ENCODE results near the gene RNASET2.
"Not testable (repeated sequence)": the region's sequence is repeated elsewhere in the genome, so short reads cannot be mapped to it uniquely, and the experiment has no call there.

RNASET2 gene

DNA sequence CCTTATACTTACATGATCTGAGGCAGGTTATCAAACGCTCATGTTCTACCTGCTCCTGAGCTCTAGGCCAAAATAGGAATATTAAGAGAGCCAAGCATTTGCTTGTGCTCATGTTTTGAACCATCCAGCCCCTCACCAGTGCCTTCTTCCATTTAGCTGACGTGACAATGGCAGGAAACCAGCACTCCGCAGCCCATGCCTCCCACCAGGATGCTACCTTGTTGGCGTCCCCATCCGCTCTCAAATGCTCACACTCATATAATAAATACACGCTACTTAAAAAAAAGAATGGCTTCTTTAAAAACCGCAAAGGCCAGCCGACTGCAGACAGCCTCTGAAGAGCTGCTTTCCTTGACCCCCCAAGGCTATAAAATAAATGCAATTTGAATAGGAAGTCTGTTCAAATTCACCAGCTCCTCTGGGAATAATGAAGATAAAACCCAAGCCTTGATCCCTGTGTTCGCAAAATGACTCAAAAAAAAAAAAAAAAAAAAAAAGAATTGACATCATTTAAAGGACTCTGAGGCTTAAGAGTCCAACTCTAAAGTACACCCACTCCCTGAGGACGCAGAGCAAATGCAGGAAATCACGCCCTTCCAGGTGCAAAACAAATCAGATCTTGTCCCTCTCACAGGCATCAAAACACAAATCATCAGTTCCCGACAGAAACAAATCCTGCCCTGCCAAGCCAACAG, 29.0 kb downstream of the RNASET2 start:
- DNase-seq, result no peak

DNA sequence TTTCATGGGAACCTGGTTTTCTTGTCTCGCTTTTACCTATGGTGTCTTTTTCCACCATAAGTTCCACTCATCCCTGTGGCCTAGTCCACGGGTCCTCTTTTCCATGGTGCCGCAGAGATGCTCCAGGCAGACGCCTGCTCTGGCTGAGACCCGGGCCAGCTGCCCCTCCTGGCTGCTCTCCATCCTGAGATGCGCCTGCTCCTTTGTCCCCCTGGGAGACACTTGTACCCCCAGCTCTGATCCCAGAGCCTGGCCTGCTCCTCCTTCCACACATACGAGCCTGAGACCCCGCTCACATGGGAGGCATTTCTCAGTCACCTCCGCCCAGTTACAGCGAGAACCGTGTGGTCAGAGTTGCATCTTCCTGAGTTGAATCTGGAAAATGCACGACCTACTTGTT, 29.6 kb downstream of the RNASET2 start:
- no peak for DNase-seq

DNA sequence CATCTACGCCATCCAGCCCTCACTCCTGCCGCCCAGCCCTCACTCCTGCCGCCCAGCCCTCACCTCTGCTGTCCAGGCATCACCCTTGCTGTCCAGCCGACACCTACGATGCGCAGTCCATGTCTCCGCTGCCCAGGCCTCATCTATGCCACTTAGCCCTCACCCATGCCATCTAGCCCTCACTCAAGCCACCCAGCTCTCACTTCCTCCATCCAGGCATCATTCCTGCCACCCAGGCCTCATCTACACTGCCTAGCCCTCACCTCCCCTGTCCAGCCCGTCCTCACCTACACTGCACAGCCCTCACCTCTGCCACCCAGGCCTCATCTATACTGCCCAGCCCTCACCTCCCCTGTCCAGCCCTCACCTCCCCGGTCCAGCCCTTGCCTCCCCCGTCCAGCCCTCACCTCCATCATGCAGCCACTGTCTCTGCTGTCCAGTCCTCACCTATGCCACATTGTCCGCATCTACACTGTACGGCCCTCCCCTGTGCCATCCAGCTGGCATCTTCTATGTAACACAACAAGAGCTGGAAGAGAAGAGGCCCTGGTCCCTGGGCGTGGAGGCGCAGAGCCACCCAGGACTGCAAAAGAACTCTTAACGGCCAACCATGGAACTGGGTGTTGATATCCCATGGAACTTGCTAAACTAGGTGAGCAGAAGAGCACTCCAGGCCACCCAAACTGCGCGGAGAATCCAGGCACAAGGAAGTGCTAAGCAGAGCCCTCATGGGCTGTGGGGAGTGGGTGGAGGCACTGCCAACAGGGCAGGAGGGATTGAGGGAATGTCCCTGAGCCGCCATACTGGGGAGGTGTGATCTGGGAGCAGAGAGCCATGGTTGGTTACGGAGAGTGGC, 31.0 kb downstream of the RNASET2 start:
- DNase-seq, result no peak

DNA sequence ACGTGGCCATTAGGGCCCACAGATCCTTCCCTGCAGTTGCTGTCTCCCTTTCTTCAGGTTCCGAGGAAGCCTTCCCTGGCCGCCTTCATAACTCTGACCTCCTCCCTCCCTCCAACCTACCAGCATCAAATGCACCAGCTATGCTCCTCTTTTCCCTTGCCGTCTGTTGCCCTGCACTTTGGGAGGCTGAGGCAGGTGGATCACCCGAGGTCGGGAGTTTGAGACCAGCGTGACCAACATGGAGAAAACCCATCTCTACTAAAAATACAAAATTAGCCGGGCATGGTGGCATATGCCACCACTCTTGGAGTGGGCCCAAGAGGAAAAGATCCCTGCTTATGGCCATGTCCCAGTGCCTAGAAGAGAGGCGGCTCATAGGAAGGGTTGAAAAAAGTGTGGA, 31.8 kb downstream of the RNASET2 start:
- no peak for DNase-seq

DNA sequence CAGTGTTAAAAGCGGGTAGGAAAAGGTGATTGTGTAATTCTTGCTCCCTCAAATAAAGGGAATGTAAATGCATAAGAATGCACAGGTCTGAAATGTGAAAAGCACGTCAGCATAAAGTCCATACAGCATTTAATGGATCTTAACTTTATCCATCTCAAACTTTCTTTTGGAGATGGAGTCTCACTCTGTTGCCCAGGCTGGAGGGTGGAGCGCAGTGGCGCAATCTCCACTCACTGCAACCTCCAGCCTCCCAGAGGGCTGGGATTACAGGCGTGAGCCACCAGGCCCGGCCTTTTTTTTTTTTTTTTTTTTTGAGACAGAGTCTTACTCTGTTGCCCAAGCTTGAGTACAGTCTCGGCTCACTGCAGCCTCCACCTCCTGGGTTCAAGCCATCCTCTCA, 33.4 kb downstream of the RNASET2 start:
- DNase-seq, result no peak

DNA sequence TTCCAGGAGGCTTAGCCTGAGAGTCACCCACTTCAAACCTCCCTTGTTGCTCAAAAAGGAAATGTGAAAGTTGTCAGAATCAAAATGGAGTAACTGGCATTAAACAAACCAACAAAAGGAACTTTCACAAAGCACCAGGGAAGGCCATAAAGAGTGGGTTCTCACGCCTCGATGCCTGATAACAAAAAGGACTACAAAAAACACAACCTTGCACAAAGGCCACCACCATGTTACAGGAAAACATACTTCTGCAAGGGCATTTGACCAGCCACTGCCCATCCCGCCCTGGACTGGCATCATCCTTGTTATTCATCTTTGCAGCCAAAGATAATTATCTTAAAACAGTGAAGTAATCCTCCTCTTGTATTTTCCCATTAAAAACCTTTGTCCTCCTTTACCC, 34.8 kb downstream of the RNASET2 start:
- no peak for DNase-seq

DNA sequence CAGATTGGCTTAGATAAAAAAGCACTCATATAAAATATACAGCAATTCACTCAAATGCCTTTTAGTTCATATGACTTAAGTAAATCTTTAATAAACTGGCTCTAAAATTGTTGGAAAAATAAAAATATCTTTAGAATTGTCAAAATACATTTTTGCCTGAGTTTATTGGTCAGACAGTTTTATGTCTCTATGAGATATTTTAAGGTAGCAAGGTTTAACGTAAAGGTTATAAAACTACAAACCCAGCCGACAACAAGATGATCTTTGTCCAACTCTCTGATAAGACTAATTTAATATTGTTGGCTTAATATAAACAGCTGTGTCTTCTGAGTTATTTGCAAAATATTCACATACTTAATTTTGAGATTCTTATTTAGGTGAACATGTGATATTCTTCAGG, 39.5 kb downstream of the RNASET2 start:
- no peak for DNase-seq

DNA sequence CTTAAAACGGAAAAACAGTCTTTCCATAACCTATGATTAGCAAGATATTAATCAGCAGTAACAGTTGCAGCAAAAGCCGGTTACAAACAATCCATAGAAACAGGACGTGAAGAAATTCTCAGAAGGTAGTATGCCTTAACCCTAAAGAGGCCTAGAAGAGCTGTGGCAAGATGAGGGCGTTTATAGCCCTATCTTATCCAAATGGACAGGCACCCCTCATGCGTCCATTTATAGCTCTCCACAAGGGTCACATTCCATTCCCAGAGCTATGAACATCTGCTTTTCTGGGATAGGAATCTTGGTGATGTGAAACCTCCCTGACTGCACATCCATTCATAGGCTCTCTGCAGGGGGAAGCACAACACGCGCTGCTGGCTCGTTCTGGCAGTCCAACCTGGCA, 40.9 kb downstream of the RNASET2 start:
- DNase-seq, result not testable (repeated sequence)

DNA sequence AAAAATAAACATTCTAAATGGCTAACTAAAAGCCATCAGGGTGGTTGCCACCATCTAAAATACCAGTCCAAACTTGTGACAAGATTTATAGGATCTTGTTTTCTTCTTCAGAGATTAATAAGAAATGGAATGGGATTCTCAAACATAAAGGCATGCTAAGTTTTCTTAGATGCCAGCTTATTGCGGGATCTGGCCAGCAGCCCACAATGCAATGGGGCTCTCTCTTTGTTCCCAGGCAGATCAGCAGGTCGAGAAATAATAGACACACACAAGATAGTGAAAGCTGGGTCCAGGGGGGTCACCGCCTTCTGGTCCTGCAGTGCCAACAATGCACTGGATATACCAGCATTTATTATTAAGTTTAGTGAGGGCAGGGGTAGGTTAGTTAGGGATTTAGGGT, 41.4 kb downstream of the RNASET2 start:
- DNase-seq, result not testable (repeated sequence)

DNA sequence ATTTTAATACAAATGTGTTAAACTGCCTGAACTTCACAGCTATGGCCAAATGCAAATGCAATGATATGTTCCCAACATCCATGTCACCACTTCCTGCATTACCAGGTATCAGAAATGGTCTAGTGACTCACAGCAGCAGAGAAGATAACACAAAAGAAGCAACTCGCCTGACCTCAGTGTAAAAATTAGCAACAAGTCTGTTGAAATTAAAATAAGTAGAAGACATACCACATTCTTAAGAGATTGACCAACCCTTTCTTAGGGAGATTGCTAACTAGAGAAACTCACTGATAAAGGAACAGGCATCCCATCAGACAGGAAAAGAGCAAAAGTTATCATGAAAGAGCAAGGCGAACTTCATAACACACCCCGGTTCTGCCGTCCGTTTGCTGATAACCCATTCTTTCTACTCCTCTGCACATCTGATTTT, 45.1 kb downstream of the RNASET2 start:
- DNase-seq, result peak in 1 of 5 experiments; percentile 38

DNA sequence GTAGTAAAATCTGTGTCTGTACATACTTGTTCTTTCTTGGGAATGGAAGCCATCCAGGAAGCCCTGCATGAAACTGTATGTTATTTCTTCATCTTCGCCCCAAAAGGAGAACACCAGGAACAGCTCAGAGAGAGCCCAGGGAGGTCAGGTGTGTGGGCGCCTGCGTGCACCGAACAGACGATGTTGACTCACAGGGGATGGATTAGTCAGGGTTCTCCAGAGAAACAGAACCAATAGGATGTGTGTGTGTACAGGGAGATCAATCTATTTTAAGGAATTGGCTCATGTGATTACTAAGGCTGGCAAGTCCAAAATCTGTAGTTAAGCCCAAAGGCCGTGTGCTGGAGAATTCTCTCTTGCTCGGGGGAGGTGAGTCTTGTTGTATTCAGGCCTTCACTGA, 45.7 kb downstream of the RNASET2 start:
- no peak for DNase-seq

DNA sequence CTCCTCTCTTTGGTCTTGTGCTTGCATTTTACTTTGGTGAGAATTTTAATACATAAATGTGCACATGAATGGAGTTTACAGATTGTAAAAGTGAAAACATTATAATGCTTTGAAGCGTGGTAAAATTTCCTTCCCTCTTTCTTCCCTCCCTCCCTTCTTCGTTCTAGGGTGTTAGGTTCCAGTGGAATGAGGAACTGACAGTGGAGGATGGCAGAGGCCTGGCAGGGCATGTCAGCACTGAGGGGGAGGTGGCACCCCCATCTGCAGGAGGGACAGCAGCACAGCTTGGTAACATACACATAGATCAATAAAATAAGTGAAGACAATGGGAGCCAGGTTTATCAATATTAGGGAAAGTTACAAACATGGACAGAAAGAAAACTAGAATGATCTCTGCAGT, 47.5 kb downstream of the RNASET2 start:
- DNase-seq, result no peak

DNA sequence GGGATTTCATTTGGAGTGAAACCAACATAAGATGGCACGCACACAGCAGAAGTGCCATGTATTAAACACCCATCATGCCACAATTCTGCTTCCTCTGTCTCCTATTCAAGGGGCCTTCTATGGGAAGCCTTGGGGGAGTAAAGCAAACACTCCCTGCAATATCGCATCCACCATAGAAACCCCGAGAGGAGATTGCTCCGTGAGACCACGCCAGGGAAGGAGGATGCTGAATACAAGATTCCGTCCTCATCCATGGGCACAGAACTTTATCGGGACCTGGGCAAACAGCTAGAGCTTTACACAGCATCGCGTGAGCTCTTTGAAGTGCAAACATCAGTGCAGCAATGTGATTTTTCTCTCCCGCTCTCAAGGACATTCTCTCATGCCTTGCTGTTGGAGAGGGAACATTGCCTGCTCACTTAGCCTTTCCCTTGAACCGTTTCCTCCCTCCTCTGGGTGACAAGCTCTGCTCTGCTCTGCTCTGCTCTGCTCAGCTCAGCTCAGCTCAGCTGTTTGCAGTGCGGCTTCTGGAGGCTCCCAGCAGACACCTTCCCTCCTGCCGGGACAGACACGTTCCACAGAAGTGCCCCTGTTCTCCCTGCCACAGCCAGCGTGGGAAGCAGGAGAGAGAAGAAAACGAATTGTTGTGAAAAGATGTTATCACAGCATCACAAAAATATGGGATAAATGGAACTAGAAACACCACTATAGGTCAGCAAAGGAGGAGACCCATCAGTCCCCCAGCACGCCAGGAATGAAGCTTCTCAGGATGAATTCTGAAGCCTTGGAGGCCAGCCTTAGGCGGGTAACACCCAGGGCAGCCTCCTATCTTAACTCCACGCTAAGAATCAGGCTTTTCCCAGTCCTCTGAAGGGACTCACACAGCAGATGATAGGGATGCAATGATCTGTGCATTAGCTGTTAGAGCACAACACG, 48.2 kb downstream of the RNASET2 start:
- DNase-seq, result no peak

DNA sequence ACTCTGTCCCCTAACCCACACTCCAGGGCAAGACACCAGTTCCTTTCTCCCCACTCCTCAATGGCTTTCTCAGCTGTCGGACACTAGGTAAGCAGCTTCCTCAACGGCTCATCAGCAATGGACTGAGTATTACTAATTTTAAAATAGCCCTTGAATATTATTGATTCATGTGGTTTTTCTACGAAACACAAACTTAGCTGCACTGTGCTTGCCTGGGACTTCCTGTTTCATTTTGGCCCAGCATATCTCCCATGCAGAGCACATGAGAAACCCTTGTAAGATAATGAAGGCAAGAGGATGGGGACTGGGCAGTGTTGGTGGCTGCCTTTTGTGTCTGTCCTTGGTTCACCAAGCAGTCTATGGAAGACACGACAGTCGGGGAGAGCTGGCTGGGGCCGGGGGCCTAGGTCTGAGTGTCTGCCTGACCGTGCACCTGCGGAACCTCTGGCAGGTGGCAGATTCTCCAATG, 48.9 kb downstream of the RNASET2 start:
- DNase-seq, result peak in 1 of 5 experiments; percentile 75

DNA sequence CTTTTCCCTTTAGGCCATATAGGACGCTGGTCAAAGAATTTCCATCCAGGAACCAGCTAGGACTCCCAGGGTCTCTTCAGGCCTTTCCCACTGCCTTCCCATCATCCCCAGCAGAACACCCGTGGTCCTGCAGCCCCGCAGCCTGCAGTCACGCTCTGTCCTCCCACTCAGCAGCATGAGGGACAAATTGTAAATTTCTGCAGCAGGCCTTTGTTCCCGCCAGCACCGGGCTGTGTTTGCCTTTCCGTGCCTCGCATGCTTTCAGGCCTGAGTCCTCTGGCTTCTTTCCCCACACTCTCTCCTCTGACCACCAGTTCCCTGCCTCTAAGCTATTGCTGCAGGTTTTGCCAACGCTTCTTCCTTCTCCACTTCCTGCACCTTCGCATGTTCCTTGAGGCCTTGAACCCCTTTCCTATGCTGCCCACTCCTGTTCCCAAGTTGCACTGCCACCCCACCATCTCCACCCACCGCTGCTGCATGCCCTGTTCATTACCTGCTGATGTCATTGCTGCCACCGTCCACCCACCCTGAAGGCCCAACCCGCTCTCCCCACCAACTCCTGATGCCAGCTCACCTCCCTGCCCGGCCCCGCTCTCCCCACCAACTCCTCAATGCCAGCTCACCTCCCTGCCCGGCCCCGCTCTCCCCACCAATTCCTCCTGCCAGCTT, 49.8 kb downstream of the RNASET2 start:
- DNase-seq, result no peak

DNA sequence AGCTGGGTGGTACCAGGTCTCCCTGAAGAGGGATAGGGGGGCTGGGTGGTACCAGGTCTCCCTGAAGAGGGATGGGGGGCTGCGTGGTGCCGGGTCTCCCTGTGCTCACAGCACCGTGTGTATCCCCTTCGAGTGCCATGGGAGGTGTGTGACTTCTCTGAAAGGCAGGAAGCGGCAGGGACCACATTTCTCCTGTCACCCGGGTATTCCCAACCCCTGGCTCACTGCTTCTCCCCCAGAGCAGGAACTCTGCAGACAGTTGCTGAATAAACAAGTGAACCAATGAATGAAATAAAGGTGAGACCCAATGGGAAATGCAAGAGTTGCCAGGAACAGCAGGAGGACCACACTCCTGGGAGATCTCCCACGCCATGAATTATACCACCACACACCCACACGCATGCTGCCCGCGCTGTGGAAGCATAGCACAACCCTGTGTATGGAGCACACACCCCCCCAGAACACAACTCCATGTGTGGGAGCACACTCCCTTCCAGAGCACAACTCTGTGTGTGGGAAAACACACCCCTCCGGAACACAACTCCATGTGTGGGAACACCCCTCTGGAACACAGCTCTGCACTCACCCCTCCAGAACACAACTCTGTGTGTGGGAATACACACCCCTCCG, 50.7 kb downstream of the RNASET2 start:
- no peak for DNase-seq

DNA sequence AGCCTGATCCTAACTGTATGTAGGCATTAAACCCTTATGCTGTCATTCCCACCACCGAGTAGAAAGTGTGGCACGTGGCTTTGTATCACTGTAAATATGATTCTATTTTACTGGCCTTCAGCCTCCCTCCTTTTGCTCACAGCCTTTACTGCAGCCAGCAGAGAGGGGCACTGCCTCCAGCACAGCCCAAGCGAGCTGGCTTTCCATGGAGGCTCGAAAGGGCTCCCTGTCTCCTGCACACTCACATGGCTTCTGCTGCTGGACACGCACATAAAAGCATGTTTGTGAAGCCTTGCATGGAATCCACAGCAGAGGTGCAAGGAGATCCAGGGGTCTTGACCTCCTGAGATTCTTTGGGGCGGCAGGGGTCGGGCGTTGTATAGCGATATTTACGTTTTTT, 51.3 kb downstream of the RNASET2 start:
- DNase-seq, result no peak

DNA sequence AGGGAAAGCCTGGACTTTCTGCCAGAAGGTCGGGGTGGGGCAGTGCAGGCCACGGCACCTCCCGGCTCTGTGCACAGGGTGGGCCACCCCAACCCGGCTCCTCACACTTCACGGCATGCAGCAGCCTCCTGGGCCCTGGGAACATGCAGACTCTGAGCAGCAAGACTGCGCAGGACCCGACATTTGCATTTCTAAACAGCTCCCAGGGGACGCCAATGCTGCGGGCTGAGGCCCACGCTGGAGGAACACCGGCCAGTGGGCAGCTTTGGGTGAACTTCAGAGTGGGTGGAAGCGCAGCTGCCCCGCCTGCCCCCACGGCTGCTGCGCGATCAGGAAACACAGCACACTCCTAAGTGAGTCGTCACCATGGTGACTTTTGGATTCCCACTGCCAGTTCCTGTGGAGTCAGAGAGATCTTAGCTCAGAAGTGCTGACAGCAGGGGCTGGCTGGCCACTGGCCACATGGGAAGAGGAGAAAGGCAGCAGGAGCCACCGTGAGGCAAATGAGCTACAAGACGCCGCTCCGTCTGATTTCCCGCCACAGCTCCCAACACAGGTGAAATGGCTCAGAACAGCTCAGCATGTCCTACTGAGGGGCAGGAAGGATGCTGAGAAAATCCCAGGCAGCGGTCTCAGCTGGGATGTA, 52.1 kb downstream of the RNASET2 start:
- no peak for DNase-seq

DNA sequence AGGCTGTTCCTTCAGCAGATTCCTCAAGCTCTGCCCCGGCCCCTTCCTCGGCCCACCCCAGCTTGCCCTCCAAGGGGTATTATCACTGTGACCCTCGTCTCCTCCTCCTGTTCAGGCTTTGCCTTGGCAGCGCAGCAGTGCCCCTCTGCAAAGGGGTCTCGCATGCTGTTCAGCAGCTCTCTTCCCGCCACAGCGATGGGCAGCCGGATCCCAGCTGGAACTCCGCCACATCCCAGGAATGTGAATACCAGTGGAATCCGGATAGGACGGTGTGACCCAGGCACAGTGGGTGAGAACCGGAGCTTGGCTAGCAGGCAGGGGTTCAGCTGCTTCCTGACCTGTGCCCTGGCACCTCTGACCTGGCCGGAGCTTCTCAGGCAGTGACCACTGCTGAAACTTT, 52.9 kb downstream of the RNASET2 start:
- DNase-seq, result no peak

DNA sequence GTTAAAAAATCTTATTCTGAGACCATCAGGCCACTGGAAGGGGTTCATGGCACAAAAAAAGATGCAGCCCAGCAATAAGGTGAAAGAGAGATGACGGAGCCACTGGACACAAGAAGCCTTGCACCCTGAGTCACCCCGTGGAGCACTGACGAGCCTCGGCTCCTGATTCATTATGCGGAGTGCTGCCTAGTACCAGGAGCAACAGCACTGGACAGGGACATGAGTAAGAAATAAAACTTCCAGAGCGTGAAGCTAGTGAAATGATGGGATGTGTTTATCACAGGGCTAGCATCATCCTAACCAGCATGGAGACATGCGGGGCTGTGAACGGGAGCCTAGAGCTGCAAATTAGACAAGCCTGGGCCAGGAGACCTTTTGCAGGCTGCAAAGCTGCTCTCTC, 53.3 kb downstream of the RNASET2 start:
- DNase-seq, result no peak

DNA sequence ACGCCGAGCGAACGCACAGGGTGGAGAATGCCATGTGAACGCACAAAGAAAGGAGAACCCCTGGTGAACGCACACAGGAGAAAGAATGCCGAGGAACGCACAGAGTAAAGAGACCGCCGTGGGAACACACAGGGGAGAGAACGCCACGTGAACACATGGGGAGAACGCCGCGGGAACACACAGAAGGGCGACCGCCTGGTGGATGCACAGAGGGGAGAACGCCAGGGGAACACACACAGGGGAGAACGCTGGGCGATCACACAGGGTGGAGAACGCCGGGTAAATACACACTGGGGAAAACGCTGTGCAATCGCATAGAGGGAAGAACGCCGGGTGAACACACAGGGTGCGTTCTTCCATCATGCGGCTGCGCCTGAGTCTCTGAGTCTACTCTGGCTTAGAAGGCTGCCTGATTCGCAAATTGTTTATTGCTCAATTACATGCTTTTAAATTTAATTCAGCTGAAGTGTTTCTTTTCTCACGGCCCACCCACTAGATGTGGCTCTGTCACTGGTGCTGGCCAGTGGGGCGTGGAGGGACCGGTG, 54.1 kb downstream of the RNASET2 start:
- DNase-seq, result no peak

All from T-helper 2 cell (primary cell).